NCI-H1105 treated with DMSO at 0.1 percent for 48 hours (cell line): ENCODE measurements around the gene AKR1C4.
"Not testable (repeated sequence)": the region's sequence is repeated elsewhere in the genome, so short reads cannot be mapped to it uniquely, and the experiment has no call there.

Source experiments
- DNase-seq: peaks from one replicate; lab custom pipeline; 2025; lab: John Stamatoyannopoulos, UW

Gene AKR1C4

DNA sequence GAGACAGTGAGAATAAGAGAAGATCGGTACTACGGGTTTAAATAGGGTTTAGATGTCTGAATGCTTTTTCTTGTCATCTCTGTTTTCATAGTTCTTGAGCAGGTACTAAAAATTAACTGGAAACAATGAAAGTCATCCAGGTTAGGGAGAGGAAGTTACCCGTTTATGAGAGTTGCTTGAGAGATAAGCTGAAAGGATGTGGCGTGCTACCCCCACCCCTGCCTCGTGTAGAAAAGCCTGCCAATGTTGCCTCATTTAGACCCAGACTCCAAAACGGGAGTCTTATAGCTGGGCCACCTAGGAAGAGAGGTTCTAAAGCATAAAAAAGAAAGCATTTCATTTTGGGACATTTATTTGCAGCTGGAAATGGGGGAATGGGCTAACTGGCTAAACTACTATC, 10.2 kb downstream of the AKR1C4 start:
- DNase-seq = no peak

DNA sequence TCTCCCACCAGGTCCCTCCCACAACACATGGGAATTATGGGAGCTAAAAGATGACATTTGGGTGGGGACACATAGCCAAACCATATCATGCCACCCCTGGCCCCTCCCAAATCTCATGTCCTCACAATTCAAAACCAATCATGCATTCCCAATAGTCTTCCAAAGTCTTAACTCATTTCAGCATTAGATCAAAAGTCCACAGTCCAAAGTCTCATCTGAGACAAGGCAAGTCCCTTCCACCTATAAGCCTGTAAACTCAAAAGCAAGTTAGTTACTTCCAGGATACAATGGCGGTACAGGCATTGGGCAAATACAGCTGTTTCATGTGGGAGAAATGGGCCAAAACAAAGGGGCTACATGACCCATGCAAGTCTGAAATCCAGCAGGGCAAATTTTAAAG, 13.1 kb downstream of the AKR1C4 start:
- DNase-seq = not testable (repeated sequence)

DNA sequence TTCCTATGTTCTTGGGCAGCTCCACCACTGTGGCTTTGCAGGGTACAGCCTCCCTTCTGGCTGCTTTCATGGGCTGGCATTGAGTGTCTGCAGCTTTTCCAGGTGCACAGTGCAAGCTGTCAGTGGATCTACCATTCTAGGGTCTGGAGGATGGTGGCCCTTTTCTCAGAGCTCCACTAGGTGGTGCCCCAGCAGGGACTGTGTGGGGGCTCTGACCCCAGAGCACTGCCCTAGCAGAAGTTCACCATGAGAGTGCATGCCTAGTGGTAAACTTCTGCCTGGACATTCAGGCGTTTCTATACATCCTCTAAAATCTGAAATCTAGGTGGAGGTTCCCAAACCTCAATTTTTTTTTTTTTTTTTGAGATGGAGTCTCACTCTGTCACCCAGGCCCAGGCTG, 13.6 kb downstream of the AKR1C4 start:
- not testable (repeated sequence) for DNase-seq

DNA sequence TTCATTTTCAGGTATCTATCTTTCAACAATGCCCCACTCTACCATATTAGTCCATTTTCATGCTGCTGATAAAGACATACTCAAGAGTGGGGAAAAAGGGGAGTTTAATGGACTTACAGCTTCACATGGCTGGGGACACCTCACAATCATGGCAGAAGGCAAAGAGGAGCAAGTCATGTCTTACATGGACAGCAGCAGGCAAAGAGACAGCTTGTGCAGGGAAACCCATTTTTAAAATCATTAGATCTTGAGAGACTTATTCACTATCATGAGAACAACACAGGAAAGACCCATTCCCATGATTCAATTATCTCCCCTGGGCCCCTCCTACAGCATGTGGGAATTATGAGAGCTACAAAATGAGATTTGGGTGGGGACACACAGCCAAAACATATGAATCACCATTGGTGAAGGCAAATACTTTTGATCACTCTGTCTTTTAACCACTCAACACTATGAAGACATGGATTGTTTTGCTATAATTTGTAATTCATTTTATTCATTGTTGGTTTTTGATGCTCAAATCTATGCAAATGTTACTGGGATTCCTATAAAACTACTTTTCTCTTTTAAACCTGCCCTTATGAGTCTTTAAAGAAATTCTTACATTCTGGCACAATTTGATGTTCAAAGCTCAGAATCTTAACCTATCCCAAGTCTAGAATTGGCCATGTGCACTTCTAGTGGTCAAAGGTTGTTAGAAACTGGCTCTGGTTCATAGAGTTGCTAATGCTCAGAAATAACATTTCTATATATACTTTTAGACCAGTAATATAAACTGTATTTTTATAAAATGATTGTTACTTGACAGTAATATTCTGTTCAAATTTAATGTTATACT, 15.3 kb downstream of the AKR1C4 start:
- no peak for DNase-seq

DNA sequence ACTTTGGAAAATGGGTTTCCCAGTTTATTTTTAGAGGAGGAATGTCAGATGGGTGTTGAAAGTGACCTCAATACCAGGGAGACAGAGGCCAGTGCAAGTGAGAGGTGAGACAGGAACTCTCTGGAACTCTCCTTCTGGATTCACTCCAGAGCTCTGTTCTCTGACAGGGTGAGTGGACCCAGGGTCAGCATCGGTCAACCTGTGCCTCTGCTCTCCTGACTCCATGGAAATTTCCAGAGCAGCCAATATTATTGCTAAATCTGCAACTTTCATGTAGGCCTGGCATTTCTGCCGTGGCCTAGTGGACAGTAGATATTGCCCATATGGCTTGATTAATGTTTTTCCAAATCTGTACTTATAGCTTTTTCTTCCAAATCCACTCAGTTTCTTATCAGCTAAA, 20.2 kb downstream of the AKR1C4 start:
- DNase-seq = no peak

DNA sequence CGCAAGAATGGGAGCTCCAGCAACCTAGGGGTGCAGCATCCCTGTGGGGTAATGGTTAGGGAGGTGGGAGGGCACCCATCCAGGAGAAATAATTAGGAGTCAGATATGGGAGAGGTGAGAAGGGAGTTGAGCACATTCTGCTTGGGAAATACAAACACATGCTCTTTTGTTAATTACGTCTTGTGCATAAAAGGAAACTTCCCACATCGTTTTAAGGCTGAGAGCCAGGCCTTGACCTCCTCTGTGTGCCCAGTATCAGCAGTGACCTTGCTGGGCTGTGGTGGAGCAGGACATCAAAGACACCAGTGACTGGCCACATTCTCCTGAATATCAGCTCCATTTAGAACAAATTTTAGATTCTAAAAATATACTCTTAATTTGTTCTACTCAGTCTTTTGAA, 22.6 kb downstream of the AKR1C4 start:
- DNase-seq = no peak

DNA sequence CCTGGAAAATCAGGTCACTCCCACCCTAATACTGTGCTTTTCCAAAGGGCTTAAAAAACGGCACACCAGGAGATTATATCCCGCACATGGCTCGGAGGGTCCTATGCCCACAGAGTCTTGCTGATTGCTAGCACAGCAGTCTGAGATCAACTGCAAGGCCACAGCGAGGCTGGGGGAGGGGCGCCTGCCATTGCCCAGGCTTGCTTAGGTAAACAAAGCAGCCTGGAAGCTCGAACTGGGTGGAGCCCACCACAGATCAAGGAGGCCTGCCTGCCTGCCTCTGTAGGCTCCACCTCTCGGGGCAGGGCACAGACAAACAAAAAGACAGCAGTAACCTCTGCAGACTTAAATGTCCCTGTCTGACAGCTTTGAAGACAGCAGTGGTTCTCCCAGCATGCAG, 26.3 kb downstream of the AKR1C4 start:
- DNase-seq = not testable (repeated sequence)

DNA sequence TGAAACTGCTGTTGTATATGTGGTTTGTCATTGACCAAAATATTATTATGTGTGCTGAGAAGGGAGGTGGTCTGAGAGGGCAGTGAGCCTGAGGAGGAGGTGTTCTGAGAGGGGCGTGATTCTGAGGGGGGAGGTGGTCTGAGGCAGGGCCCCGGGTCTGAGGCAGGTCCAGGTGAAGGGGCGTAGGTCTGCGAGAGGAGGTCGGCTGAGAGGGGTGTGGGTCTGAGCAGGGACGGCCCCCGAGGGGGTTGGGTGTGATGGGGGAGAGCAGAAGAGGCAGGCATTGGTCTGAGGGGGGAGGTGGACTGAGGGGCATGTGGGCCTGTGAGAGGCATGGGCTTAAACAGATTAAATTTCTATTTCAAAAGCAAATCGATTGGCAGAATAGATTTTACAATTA, 32.4 kb downstream of the AKR1C4 start:
- no peak for DNase-seq

DNA sequence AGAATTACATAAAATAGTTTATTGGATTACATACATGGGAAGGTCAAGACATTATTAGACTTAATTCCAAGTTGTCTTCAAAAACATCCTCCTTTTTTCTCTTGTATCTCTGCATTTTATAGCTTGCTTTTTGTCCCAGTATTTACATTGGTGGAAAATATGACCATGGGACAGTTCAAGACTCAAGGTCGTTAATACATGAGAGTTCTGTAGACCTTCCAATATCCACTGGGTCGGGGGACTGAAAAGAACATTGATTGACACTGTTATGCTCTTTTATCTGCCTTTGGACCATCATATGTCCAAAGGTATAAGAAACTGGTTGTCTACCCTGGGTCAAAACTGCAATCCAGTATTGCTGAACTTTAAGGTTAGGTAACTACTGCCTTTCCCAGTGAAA, 36.7 kb downstream of the AKR1C4 start:
- DNase-seq = no peak

DNA sequence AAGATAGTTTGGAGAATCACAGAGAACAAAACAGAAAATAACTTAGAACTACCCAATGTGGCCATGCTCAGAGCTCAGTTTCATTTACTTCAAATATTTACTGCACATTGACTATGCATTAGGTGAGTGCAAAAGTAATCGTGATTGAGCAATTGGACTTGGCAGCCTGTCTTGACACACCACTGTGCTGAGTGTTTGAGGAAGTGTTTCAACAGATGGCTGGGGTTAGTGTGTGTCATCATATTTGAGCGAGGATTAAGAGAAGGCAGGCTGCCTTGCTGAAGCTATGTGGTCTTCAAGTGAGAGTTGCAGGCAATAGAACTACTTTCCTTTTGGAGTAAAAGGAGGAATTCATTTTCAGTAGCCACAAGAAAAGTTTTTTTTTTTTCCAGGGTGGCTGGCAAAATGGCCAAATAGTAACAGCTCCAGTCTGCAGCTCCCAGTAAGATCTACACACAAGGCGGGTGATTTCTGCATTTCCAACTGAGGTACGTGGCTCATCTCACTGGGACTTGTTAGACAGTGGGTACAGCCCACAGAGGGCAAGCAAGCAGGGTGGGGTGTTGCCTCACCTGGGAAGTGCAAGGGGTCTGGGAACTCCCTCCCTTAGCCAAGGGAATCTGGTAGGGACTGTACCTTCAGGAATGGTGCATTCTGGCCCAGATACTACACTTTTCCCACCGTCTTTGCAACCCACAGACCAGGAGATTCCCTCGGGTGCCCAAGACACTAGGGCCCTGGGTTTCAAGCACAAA, 37.6 kb downstream of the AKR1C4 start:
- no peak for DNase-seq

DNA sequence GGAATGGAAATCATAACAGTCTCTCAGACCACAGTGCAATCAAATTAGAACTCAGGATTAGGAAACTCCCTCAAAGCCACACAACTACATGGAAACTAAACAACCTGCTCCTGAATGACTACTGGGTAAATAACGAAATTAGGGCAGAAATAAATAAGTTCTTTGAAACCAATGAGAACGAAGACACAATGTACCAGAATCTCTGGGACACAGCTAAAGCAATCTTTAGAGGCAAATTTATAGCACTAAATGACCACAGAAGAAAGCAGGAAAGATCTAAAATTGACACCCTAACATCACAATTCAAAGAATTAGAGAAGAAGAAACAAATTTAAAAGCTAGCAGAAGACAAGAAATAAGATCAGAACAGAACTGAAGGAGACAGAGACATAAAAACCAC, 40.9 kb downstream of the AKR1C4 start:
- not testable (repeated sequence) for DNase-seq

DNA sequence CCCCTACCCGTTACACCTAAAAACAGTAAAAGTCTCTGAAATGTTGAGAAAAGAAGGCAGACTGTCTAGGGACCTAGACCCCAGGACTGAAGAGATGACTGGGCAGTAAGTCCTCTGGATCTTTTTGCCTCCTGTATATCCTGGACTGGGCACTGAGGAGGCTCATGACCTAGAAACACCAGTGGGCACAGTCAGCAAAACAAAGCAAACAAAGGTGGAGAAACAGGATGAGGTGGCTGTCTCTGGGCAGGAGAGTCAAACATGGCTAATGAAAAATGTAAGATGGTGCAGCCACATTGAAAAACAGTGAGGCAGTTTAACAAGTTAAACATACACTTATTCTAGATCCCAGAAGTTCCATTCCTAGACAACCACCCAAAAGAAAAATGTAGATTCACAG, 45.9 kb downstream of the AKR1C4 start:
- no peak for DNase-seq

DNA sequence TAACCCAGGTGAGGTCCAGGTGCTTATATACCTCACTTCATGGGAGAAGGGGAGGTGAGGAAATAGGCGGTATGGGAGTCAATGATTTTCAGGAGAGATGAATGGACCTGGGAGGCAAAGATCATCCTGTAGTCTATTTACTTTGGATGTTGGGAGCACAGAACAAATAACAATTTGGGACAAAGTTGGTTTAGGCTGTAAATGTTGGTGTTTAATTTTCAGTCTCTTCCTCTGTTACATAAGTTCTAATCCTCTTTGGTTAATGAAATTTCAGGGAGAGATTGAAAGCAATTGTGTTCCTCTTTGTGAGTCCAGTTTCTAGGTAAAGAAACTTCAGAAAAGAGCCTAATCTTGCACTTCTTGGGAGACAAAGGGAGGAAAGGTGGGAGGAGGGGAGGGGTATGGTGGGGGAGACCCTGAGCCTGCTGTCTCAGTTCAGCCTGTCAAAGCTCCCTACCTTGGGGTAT, 46.9 kb downstream of the AKR1C4 start:
- DNase-seq = no peak

DNA sequence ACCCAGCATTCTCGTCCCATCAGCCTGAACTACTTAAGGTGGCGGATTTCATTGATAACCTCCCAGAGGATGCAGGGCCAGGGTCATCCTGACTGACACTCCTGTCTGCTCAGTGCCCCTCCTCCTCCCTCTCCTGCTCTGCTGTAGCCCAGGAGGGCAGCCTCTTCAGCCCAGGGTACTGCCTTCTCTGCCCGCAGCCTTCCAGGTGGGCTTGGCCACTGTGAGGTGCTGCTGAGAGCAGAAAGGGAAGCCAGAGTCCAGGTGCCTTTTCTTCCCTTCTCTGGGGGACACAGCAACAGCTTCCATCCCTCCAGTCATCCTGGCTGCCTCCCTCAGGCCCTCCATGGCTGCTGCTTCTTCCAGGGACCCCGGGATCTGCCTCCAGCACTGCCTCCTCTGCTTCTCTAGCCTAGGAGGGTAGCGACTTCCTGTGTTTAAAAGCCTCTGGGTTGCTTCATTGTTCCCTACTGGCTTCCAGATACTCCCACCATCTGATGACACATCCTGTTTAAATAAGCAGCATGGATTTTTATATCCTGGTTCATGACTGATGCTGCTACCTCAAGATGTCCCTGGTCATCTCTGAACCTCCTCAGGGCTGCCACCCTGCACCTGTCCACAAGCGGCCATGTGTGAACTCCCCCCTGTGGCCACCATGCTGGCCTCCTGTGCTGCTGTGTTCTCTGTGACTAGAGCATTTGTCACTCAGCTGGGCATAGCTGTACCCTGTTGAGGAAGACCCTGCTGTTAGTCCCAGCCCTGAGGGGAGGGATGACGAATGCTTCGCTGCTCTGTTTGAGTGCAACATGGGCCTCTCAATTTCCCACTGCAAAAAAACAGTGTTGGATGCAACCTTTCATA, 55.8 kb downstream of the AKR1C4 start:
- no peak for DNase-seq

DNA sequence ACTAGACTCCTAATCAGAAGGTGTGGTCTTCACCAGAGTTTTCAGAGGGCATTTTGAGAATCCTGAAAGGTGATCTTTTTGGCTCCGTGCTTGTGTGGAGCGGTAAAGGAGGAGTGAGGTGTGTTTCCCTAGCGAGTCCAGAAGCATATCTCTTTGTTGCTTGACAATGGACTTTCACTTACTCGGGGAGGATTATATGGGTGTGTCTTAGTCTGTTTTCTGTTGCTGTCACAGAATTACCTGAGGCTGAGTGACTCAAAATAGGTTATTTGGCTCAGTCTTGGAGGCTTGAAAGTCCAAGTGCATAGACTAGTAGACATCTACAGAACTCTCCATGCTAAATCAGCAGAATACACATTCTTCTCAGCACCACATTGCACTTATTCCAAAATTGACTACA, 57.9 kb downstream of the AKR1C4 start:
- DNase-seq = no peak

DNA sequence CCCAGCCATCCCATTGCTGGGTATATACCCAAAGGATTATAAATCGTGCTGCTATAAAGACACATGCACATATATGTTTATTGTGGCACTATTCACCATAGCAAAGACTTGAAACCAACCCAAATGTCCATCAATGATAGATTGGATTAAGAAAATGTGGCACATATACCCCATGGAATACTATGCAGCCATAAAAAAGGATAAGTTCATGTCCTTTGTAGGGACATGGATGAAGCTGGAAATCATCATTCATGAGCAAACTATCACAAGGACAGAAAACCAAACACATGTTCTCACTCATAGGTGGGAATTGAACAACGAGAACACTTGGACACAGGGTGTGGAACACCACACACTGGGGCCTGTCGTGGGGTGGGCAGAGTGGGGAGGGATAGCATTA, 61.1 kb downstream of the AKR1C4 start:
- not testable (repeated sequence) for DNase-seq

DNA sequence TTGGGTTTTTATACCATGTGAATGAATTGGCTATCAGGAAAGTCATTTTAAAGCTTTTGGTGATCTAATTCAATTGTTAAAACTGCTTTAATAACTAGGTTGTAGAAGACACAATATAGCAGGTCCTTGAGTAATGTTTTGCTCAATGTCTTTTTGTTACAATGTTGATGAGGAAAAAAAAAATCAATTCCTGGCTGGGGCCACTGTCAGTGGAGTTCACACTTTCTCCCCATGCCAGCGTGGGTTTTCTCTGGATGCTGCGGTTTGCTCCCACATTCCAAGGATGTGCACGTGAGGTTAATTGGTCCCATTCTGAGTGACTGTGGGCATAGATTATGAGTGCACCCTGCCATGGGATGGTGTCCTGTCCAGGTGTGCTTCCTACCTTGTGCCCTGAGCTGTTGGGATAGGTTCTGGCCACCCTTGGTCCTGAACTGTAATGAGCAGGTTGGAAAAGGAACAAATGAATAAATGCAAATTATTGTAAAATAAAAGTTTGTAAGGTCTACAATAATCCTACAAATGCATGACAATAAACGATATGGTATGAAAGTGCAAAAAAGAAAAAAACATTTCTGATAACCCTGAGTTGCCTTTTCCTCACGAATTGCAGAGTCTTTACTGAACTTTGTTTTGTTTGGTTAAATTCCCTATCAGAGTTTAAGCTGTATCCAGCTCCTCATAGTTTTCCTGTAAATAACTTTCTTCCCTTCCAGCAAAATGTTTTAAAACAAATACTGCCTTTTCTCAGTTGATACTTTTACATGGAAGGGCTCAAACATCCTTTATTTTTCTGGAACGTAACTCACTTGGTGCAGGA, 62.7 kb downstream of the AKR1C4 start:
- no peak for DNase-seq

DNA sequence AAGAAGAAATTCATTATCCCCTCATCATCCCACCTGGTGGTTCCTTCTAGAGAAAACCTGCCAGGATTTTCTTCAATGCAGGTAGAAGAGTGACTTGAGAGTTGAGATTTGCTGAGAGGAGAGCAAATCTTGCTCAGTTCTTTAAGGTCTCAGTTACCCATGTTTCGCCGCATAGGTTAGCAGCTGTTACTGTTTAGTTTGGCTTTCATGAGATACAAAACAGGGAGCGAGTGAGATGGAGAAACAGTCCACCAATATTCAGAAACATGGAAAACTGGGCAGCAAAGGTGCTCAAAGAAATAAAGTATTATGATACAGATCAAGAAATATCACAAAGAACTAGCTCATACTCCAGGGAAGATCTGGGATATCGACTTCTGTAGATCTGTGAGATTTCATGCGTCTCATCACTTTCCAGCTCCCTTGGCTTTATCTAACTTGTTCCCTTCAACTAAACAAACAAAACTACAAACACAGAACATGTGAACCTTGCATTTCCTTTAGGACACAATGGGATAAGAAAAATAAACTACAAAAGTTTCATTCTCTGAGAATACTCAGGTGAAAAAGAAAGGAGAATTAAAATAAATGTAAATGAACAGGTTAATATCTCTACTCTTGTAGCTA, 63.4 kb downstream of the AKR1C4 start:
- no peak for DNase-seq

DNA sequence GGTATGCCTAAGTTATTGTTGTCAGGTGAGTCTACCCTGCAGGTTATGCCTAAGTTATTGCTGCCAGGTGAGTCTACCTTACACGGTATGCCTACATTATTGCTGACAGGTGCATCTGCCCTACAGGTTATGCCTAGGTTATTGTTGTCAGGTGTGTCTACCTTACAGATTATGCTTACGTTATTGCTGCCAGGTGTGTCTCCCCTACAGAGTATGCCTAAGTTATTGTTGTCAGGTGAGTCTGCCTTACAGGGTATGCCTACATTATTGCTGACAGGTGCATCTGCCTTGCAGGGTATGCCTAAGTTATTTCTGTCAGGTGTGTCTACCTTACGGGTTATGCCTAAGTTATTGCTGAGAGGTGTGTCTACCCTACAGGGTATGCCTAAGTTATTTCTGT, 64.2 kb downstream of the AKR1C4 start:
- DNase-seq = no peak

DNA sequence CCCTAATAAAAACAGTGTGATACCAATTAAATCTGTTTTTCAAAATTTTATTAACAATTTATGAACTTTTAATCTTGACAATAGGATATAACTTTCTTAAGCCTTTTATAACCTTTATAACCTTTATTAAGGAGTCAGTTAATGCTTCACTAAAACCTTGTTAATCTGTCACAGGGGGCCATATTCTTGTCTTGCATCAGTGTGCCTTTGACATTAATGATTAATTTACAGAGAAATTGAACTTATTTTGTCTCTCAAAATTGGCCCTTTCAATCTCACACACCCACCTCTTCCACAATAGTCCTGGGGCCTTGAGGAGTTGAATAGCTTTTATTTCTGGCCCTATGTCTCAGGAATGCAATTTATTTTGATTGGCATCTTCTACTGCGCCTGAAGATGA, 68.5 kb downstream of the AKR1C4 start:
- no peak for DNase-seq

DNA sequence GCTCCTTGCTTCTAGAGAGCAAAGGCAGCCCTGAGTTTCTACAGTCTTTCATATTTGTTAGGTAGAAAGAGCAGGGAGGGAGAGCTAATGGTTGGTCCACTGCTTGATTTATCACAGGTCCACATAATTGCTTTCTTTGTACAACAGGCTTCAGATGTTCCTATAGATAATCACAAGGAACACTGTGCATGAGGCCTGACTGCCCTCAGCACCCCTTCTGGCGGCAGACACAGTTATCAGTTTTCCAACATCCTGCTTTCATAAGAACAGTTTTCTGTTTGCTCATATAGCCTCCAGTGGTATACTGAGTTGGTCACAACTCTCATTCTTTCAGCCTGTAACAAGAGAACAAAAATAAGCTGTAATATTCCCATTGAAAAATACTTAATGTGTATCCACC, 69.7 kb downstream of the AKR1C4 start:
- DNase-seq = no peak
